Calu3 (cell line): ENCODE measurements around the gene TGFB1. TPM values are rescaled to one million over a fixed set of nuclear protein-coding genes. Genes with fewer than 3 reads are reported as not detected.

Experiments
- BruUV-seq: library from RNA; stranded (reverse); fragments of 400-500 nt; replicated peaks from 2 replicates; lab custom pipeline; 2021; lab: Mats Ljungman, UMichigan
- CTCF ChIA-PET: fragments of 300-600 bp; sonication (Branson Sonifier 250); formaldehyde crosslinking; loops from one replicate; lab custom pipeline; 2022; ENCODE audit warnings: antibody characterized with exemption; lab: Charles Lee
- DNase-seq: peaks from one replicate; pipeline ENCODE4 v3.0.0; 2022
- H3K27ac Mint-ChIP-seq: one replicate; pipeline ENCODE4 v1.8.0; 2022; ENCODE audit warnings: mixed read lengths; ENCODE audit not compliant: unreplicated experiment
- H3K27me3 Mint-ChIP-seq: one replicate; pipeline ENCODE4 v1.8.0; 2022; ENCODE audit warnings: mixed read lengths; ENCODE audit not compliant: unreplicated experiment
- H3K36me3 Mint-ChIP-seq: one replicate; pipeline ENCODE4 v1.8.0; 2022; ENCODE audit warnings: mild to moderate bottlenecking, moderate library complexity, mixed read lengths; ENCODE audit not compliant: insufficient read depth, unreplicated experiment
- H3K4me1 Mint-ChIP-seq: one replicate; pipeline ENCODE4 v1.8.0; 2022; ENCODE audit warnings: mild to moderate bottlenecking, low read depth, mixed read lengths; ENCODE audit not compliant: unreplicated experiment
- H3K4me3 Mint-ChIP-seq: one replicate; pipeline ENCODE4 v1.8.0; 2022; ENCODE audit warnings: mild to moderate bottlenecking, low read depth, moderate library complexity, mixed read lengths; ENCODE audit not compliant: unreplicated experiment
- H3K9me3 Mint-ChIP-seq: one replicate; pipeline ENCODE4 v1.8.0; 2022; ENCODE audit warnings: low read depth, mixed read lengths; ENCODE audit not compliant: unreplicated experiment
- intact Hi-C: fragments of 100-400 bp; cut with micrococcal nuclease; formaldehyde crosslinking; loops from one replicate; pipeline ENCODE4 v1.10.0; 2022; ENCODE audit not compliant: unreplicated experiment
- total RNA-seq: library from RNA; stranded (reverse); gene quantifications from 2 replicates; pipeline ENCODE4 v1.2.3, GENCODE V29; 2022
- TF ChIP-seq, protein P1 (sequence below): fragments of 200-600 bp; IDR thresholded peaks from one replicate; pipeline ENCODE4 v1.8.0; 2022; ENCODE audit warnings: antibody characterized with exemption; ENCODE audit not compliant: unreplicated experiment

The TGFB1 gene
- total RNA-seq, 1 experiment from 2014 or later, result 39.2 TPM

DNA sequence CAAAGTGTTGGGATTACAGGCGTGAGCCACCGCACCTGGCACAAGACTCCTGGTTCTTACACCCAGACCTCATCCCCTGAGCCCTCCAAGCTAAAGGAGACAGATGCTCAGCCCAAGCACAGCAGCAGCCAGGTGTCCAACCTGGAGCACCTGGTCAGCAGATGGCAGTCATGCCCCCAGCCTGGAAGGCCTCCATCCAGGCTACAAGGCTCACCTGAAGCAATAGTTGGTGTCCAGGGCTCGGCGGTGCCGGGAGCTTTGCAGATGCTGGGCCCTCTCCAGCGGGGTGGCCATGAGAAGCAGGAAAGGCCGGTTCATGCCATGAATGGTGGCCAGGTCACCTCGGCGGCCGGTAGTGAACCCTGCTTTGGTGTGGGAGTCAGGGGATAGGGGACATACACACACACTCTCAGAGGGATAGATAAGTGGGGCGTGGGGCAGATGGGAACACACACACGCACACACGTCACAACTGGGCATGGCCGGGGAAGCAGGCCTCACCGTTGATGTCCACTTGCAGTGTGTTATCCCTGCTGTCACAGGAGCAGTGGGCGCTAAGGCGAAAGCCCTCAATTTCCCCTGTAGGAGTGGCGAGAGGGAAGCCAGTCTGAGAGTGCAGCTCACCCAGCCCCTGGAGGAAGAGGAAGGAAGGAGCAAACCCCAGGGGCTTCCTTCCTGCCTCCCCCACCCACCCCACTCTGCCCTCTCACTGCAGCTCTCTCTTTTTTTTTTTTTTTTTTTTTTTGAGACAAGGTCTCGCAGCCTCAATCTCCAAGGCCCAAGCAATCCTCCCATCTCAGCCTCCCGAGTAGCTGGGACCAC lies 11.8 kb downstream of the TGFB1 start:
- Mint-ChIP-seq H3K4me3 (no peak overlapping the region), H3K27me3 (no peaks in the 10 kb centered on the region), H3K4me1 (no peaks in the 10 kb centered on the region), H3K36me3 (peaks cover 7% of the 10 kb centered on the region), H3K9me3 (no peaks in the 10 kb centered on the region), H3K27ac (no peak overlapping the region)
- BruUV-seq, result no TSS peak
- CTCF ChIA-PET, result interaction anchor here (0.7 to 1.8 kb wide), 5 partner anchors 9 to 563 kb away, joined by 4 to 7 read pairs (median 6); partner anchors contain the start of genes DMAC2 and HNRNPUL1
- intact Hi-C loops, result loop anchor here (10.0 kb wide), 1 partner anchor 233 kb away; the partner anchor contains the start of gene CEACAM21
- TF ChIP-seq, protein P1, sequence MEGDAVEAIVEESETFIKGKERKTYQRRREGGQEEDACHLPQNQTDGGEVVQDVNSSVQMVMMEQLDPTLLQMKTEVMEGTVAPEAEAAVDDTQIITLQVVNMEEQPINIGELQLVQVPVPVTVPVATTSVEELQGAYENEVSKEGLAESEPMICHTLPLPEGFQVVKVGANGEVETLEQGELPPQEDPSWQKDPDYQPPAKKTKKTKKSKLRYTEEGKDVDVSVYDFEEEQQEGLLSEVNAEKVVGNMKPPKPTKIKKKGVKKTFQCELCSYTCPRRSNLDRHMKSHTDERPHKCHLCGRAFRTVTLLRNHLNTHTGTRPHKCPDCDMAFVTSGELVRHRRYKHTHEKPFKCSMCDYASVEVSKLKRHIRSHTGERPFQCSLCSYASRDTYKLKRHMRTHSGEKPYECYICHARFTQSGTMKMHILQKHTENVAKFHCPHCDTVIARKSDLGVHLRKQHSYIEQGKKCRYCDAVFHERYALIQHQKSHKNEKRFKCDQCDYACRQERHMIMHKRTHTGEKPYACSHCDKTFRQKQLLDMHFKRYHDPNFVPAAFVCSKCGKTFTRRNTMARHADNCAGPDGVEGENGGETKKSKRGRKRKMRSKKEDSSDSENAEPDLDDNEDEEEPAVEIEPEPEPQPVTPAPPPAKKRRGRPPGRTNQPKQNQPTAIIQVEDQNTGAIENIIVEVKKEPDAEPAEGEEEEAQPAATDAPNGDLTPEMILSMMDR, result peak; percentile 30
- peak; percentile 69 for DNase-seq

DNA sequence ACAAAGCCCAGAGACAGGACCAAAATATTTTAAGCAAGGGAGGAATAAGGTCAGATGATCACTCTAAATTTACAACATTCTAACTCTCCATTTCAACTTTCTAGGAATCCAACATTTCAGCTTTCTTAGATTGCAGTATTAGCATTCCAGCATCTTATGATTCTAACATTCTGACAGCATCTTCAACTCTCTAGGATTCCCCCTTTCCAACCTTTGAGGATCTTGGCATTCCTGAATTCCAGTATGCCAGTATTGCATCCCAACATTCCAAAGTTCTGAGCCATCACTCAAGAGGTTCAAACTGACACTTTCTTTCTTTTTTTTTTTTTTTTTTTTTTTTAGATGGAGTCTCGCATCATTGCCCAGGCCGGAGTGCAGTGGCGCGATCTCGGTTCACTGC lies 13.8 kb downstream of the TGFB1 start:
- H3K9me3 Mint-ChIP-seq, result no peaks in the 10 kb centered on the region
- H3K4me1 Mint-ChIP-seq, result no peaks in the 10 kb centered on the region
- H3K36me3 Mint-ChIP-seq, result peaks cover 7% of the 10 kb centered on the region
- H3K4me3 Mint-ChIP-seq, result no peak overlapping the region
- DNase-seq, result no peak
- no peaks in the 10 kb centered on the region for H3K27me3 Mint-ChIP-seq
- BruUV-seq, result TSS peak; percentile 45
- CTCF ChIA-PET, result interaction anchor here (0.6 kb wide), 1 partner anchor 37 kb away, joined by 3 read pairs; no protein-coding TSS in a partner anchor
- intact Hi-C loops, result loop anchor here (10.0 kb wide), 1 partner anchor 235 kb away; the partner anchor contains the start of gene CEACAM21
- TF ChIP-seq, protein P1, result no peak
- no peak overlapping the region for H3K27ac Mint-ChIP-seq

DNA sequence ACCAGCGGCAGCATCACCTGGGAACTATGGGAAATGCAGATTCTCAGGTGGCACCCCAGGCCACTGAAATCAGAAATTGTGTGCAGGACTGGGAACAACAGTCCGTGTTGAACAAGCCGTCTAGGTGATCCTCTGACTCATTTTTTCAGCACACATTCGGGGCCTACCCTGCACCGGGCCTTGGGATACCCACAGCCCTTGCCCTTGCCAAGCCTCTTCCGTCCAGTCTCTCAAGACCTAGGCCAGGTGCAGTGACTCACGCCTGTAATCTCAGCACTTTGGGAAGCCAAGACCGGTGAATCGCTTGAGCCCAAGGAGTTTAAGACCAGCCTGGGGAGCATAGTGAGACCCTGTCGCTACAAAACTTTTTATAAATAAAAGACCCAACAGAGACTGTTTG lies 18.3 kb downstream of the TGFB1 start:
- DNase-seq, result no peak
- CTCF ChIA-PET, result interaction anchor here (0.7 kb wide), 1 partner anchor 74 kb away, joined by 4 read pairs; no protein-coding TSS in a partner anchor
- Mint-ChIP-seq H3K27ac (no peak overlapping the region), H3K36me3 (peaks cover 10% of the 10 kb centered on the region), H3K4me3 (no peak overlapping the region), H3K27me3 (no peaks in the 10 kb centered on the region), H3K9me3 (no peaks in the 10 kb centered on the region), H3K4me1 (no peaks in the 10 kb centered on the region)
- intact Hi-C loops, result no loop called here
- no TSS peak for BruUV-seq
- TF ChIP-seq, protein P1, result no peak

DNA sequence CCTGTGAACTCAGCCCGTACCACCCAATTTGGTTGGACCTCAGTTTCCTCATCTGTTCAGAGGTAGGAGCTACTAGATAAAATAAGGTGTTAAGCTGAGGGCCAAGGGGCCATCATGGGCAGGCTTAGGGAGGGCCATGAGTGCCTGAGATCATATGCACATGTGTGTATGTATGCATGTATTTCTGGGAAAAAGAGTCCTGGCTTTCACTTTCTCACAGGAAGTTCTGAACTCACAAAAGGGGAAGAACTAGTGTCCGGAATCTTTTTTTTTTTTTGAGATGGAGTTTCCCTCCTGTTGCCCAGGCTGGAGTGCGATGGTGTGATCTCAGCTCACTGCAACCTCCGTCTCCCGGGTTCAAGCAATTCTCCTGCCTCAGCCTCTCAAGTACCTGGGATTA lies 18.9 kb downstream of the TGFB1 start:
- Mint-ChIP-seq H3K27me3 (no peaks in the 10 kb centered on the region), H3K27ac (no peak overlapping the region), H3K4me3 (no peak overlapping the region), H3K9me3 (no peaks in the 10 kb centered on the region), H3K4me1 (no peaks in the 10 kb centered on the region), H3K36me3 (peaks cover 10% of the 10 kb centered on the region)
- TF ChIP-seq, protein P1, result no peak
- BruUV-seq, result no TSS peak
- intact Hi-C loops, result no loop called here
- CTCF ChIA-PET, result no interaction called here
- DNase-seq, result no peak
